GM18499 (cell line): ENCODE measurements around the gene MCM3.

Experiments used
- ATAC-seq: cut with Tn5 transposase; IDR thresholded peaks from one replicate; pipeline ENCODE4 v1.9.1; 2021; ENCODE audit warnings: moderate number of reproducible peaks; ENCODE audit not compliant: insufficient read depth, unreplicated experiment

MCM3 gene

DNA sequence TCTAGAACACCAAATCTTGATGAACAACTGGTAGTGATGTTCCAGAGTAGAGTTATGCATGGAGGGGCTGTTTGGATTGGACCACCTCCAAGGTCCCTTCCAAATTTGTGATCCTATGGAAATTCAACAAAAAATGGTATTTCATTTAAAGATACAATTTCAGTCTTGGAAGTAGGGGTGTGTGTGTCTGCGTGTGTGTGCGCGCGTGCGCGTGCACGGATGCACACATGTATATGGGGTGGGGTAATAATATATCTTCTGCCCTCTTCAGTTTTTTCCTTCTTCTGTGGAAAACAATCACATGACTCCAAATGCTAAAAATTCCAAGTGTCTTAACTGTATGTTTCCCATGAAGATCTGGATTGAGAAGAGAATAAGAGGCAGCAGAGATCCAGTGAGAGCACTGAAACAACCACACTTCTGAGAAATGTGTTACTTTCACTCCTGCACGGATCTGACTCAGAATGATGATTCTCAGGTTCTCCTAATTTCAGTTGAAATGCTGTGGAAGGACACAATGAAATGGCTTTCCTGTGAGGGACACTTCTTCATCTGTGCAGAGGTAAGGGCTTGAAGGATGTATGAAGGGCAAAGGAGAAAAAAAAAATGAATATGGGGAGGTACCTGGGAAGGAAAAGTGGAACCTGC, 29.7 kb downstream of the MCM3 start:
- ATAC-seq, result no peak

GRCh38 chr6:52253494-52253893, 31.0 kb downstream of the MCM3 start:
- ATAC-seq, result no peak

- no peak for ATAC-seq
Measured at GRCh38 chr6:52251113-52251512, 33.4 kb downstream of the MCM3 start.

DNA sequence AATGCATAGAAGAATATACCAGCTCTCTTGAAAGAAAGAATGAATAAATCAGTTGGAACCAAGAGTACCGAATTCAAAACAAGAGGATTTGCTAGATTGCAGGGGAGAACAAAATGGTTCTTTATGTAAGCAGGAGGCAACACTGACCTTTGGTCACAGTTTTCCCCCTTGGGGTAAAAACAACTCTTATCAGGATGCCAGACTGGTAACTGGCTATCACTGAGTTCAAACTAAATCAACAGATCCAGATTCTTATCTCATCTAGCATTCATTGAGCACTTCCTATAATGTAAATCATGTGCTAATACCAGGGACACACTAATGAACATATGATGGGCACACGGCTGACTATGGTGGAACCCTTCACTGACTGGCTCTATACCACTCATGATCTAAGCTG, 35.5 kb downstream of the MCM3 start:
- no peak for ATAC-seq

DNA sequence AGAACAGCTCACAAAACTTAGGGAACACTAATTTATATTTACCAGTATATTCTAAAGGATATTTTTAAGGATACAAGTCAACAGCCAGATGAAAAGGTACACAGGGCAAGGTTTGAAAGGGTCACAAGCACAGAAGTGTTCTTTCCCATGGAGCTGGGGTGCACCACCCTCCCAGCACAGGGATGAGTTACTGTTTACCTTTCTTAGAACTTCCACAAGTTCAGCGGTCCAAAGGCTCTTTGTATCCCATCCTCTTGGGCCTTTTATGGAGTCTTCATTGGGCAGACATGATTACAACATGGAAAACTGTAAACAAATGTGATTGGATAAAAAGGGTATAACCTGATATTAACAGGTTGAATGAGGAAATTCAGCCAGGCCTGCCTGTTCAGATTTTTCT, 39.1 kb downstream of the MCM3 start:
- ATAC-seq, result no peak

DNA sequence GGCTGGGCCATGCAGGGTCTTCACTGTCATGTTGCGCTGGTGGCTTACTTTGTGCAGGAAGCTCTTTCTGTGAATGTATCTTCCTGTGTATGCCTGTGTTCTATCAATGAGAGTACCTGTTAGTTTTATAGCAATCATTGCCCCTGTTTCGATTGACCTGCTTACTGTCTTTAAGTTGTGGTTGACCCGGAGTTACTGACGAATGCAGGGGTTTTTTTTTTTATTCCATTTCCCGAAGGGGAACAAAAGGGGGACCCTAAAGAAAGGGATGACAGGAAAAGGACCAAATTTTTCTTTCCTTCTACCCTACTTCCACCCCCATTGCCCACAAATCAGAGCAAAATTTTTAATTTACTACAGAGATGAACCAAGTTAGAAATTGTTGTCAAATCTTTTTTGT, 40.1 kb downstream of the MCM3 start, which contains the start of gene IL17F:
Gene IL17F (minus strand): TSS at position 101 of the 400 bp plus-strand sequence. CDS start 71 bp downstream, at position 30.
- ATAC-seq, result no peak

DNA sequence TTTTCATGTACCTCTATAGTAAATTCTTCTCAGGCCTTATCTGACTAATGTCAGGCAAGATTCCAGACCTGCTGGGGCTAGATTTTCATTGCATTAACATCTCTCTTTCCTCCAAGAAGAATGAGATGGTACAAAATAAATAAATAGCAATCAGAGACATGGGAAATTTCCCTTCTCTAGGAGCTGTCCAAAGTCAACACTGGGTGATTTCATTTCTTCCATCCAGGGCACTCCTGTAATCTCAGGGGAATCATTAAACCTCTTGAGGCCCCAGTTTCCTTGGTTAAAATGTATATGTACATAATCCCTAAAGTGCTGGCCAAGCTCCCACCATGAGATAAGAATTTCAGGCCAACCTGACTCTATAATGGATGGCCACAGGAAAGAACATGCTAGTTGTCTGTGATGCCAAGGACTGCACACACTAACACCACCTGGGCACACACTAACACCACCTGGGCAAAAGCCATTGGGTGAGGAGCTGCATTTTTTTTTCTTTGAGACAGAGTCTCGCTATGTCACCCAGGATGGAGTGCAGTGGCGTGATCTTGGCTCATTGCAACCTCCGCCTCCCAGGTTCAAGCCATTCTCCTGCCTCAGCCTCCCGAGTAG, 41.2 kb downstream of the MCM3 start:
- no peak for ATAC-seq

DNA sequence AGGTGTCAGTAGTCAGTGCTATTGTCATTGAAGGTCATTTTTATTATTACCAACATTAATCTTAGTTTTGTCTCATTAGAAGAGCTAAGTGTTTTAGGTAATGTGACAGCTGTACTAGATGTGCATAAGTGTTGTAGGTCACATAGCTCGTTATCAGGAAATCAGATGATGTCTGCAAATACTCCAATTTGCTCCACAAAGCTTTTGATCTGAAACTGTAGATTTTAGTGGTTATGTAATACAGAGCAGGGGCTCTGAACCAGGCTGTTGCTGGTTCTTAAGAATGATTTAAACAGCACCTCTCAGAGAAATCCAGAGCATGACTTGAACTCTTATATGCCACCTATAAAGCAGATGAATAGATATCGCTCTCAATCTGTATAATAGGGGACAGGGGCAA, 42.7 kb downstream of the MCM3 start:
- ATAC-seq, result no peak

DNA sequence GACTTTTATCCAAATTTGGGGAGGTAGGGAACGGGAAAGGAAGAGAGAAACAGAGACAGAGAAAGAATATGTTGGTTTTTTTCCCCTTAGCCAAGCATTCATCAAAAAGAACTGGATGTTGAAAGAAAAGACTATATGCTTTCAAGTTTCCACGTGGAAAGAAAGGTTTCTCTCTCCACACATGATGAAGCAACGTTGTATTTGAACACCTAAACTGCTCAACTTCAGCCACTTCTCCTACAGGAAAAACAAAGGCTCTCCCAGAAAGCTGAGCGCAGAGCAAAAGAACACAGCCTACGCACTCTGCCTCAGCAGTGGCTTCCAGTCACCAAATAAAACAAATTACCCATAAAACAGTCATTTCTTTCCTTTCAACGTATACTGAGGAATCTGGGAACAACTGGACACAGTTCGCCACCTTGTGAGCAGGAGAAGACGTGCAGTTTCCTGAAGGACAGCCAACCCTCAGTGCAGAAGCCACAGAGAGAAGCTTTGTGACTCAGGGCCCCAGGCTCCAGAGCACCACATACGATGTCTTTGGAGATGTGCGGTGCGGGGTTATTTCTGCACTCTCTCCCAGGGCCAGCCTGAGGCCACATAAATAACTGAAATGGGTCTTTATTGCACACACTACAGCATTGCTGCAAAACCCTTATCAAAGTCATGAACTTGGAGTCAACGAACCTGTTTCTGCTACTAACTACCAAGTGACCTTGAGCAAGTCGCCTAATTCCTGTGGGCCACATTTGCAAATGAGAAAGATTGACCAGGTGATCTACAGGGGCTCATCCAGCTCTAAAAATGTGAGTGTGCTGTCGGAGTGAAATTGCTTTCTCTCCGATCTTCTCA, 50.3 kb downstream of the MCM3 start:
- ATAC-seq, result peak; percentile 73

DNA sequence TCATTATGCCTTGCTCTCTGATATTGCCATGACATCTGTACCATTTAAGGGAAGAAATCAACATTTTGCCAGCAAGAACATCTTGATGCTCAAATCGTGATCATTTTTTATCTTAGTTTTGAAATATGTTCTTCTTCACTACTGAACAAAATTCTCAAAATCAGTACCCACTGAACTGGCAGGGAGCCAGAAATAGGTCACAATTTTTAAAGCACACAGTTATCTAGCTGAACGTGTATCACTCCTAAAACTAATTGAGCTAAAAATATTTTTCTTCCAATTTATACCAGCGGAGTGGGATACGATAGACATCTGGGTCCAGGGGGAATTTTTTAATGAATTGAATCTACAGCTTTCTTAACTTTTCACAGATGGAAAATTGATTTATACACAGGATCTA, 51.5 kb downstream of the MCM3 start:
- ATAC-seq, result no peak

DNA sequence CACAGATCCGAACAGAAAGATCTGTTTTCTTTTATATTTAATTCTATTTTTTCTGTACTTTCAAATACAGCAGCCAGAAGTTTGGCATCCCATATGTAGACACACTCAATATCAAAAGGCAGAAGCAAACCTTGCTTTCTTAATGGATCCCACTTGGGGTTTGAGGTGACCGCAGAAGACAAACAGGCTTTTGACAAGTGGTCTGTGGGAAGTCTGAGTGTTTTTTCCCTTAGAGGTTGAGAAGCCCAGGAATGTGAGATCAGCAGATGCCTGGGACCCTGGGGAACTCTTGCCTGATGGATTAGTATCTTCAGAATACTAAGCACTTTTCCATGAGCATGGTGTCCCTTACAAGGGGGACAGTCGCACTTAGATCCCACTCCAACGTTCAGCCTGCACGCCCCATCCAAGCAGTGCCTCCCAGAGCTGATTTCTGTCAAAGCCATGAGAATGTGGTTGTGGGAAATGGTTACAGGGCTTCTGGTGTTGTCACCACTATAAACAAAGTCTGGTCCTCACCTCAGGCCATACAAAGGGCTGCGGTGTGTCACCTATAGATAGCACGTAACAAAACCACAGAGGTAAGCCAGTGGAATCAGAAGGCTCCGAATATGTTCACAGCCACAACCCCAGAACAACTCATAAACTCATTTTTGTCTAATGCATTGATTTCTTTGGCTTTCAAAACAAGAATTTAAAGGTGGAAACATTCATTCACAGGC, 53.0 kb downstream of the MCM3 start:
- no peak for ATAC-seq

DNA sequence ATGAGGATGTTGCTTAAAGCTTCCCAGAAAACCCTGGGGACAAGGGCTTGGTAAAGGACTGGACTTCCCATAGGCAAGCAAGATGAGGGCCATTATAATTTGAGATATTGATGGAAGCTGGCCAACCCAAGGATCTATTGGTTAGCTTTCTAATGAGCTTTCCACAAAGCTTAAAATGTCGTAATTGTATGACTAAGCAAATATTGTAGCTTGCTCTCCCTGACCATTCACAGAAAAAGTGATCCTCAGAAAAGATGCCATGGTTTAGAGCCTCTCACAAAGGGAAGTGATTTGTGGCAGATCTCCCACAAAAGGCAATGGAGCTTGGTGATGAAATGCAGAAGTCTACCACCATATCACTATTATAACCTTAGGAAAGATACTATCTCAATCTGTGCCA, 53.9 kb downstream of the MCM3 start:
- no peak for ATAC-seq

DNA sequence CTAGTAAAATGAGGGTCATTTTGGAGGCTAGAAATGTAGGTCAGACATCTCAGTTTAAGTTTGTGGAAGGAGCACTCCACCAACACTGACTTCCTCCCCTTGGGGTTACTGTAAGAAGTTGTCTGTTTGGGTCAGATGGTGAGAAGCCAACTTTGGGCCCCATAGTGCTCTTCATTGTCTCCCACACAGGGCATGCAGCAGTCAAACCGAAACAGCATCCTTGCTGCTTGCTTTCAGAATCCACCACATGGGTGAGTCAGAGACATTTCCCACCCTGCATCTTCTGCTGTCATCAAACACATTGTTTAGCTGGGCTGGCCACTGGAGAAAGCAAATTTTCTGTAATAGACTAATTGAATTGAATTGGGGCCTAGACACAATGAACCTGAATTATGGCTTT, 57.0 kb downstream of the MCM3 start:
- ATAC-seq, result peak; percentile 100

GRCh38 chr6:52221302-52221701, 63.2 kb downstream of the MCM3 start:
- peak; percentile 69 for ATAC-seq

DNA sequence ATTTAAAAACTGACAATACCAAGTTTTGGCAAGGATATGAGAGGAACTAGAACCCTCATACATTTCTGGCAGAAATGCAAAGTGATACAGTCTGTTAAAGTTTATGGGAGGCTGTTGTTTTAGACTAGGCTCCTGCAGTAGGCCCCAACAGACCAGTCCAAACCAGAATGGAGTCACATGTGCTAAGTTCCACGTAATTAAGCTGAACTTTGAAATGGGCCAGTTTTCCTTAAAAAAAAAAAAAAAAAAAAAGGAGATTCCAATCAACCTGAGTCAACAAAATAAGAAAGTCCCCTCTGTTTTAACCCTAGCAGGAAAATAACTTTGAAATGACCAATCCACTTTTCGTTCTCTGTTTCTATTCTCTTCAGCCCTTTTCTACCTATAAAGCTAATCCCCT, 66.8 kb downstream of the MCM3 start:
- no peak for ATAC-seq

DNA sequence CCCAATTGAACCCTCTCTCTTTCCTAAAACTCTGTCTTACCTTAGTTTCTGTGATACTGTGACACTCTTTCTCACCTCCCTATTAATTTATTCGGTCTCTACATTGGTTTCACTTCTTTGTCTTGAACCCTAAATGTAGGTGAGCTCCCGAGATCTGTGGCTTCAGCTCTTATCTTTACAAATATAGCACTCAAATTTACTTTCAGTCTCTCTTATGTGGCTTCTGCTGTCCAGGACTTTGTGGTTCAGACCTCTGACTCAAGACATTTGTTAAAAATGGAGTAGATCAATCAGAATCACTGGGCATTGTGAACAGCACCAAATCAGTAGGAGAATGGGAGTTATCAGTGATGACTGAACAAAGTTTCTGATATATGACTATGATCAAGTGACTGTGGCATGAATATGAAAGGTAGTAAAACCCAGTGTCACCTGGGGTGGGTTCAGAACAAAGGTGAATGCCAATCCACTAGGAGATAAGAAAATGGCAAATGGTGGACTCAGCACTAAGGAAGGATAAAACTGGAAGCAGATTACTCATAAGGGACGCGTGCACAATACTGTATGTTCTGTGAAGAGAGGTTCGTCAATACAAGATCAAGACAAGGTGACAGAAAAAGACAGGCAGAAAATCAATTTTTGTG, 67.5 kb downstream of the MCM3 start:
- peak; percentile 49 for ATAC-seq

DNA sequence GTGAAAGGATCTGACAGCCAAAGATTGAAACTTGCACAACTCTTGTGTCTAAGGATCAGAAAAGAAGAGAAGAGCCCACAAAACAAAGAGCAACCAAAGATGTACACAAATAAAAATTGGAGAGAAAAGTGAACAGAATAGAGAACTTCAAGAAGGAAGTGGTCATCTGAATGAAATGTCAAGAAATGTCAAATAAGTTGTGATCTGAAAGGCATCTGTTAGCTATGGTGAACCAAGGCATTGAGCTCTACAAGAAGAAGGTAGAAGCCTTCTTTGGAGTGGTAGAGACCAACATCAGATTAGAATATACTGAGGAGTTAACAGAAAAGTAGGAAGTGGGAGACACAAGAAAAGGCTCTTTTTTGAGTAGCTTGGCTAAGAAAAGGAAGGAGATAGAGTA, 68.8 kb downstream of the MCM3 start:
- no peak for ATAC-seq
